ENCODE data around the gene HDAC1. TPM values are rescaled to one million over a fixed set of nuclear protein-coding genes. Genes with fewer than 3 reads are reported as not detected.

The HDAC1 gene
- total and polyA plus RNA-seq, 2 of the 8 experiments (the other 6 are each of a cell fraction or from before 2014, with no cell fraction given) = 111 to 125 TPM

- no peak for TF ChIP-seq CTCF (IDR thresholded peaks at IDR 0.05; ENCODE audit: control extremely low read depth in 1 of 3, insufficient read depth in 1 of 3, low read depth in 1 of 3, low read length in 3 of 3)
Observed at GRCh38 chr1:32345289-32345827, 53.5 kb downstream of the HDAC1 start (continued).
